IPS DF 6.9 (cell line): ENCODE measurements around the gene CDX1.

Source experiments
- DNase-seq: peaks from one replicate; pipeline ENCODE4 v3.0.0-alpha.2; 2013; ENCODE audit warnings: low read depth, low spot score
- H3K27ac ChIP-seq: one replicate; pipeline ENCODE4 v1.5.1; 2013; ENCODE audit warnings: low read length, control low read depth
- H3K27me3 ChIP-seq: 2 replicates; pipeline ENCODE4 v1.6.1; 2013; ENCODE audit warnings: mild to moderate bottlenecking, low read length; ENCODE audit not compliant: control insufficient read depth, insufficient read depth
- H3K36me3 ChIP-seq: 2 replicates; pipeline ENCODE4 v1.6.1; 2013; ENCODE audit warnings: low read length; ENCODE audit not compliant: control insufficient read depth, insufficient read depth
- H3K4me1 ChIP-seq: 2 replicates; pipeline ENCODE4 v1.6.1; 2013; ENCODE audit warnings: low read length; ENCODE audit not compliant: control insufficient read depth, insufficient read depth
- H3K4me3 ChIP-seq: 2 replicates; pipeline ENCODE4 v1.5.1; 2013; ENCODE audit warnings: mild to moderate bottlenecking, low read length
- H3K9me3 ChIP-seq: 2 replicates; pipeline ENCODE4 v1.6.1; 2013; ENCODE audit warnings: low read length, inconsistent platforms; ENCODE audit not compliant: control insufficient read depth, insufficient read depth
- WGBS: extraction: QIAGEN DNeasy Blood & Tissue Kit; methylation state at CpG from one replicate; pipeline ENCODE4 v1.1.7; 2013; ENCODE audit warnings: mixed read lengths, missing lambda C conversion rate; ENCODE audit not compliant: insufficient read length, insufficient coverage; 5-methylcytosine and 5-hydroxymethylcytosine counted together

CDX1 gene

DNA sequence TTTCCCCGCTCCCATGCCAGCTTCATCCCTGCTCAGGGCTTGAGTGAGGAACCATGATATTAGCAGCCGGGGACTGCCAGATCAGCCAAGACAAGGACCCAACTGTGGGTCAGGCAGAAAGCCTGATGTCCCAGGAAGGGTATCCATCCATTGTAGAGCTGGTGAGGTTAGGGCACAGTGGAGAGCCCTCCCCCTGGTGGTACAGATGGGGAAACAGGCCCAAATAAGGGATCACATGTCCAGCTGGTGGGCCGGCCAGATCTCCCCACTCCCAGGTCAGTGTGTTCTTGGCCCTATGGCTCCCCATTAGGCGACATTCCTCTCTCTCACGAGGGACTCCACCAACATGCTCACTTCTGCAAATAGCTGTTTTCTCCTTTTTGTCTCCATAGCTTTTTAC, 9.0 kb downstream of the CDX1 start:
- H3K4me1 ChIP-seq: no peaks in the 10 kb centered on the region
- WGBS: no CpG with 5 or more reads among the region's 5 CpGs
- peaks cover 5% of the 10 kb centered on the region; the same call in 1 of the 2 replicates for H3K27me3 ChIP-seq
- DNase-seq: peak; percentile 70
- H3K27ac ChIP-seq: no peak overlapping the region
- H3K36me3 ChIP-seq: no peaks in the 10 kb centered on the region
- H3K4me3 ChIP-seq: no peak overlapping the region
- no peaks in the 10 kb centered on the region for H3K9me3 ChIP-seq

DNA sequence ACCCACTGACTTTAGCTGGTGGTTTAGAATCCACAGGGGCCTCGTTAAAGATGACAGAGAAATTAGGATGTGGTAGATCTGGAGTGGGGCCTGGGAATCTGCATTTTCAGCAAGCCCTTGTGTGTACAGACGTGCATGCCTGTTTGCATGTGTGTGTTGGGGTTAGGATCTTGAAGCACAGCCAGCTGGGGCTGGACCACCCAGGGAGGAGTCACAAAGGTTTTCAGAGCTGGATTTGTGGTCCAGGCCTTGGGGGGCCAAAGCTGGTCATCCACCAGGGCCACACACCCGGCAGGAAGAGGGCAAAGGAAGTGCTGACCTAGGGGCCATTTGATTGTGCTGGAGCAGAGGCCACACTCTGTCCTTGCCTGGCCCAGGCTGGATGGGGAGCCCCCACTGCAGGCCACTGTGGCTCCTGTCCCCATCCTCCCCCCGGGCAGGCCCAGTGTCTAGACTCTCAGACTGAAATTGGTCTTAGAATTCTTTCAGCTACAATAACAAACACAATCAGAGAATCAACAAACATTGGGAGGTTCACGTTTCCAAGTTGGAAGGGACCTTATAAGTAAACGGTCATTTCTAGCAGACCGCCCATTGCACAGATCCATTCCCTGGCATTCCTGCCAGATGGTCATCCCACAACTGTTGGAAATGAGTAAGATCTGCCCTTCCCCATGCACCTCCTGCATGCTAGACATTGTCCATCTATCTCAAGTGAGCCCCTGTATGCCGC, 10.3 kb downstream of the CDX1 start:
- no peaks in the 10 kb centered on the region for H3K9me3 ChIP-seq
- no peaks in the 10 kb centered on the region for H3K4me1 ChIP-seq
- no CpG with 5 or more reads among the region's 8 CpGs for WGBS
- H3K27ac ChIP-seq: no peak overlapping the region
- H3K27me3 ChIP-seq: peaks cover under 1% of the 10 kb centered on the region; the same call in 1 of the 2 replicates
- DNase-seq: no peak
- H3K36me3 ChIP-seq: no peaks in the 10 kb centered on the region
- H3K4me3 ChIP-seq: no peak overlapping the region

- H3K27ac ChIP-seq: no peak overlapping the region
- WGBS: no CpG with 5 or more reads among the region's 4 CpGs
- no peak overlapping the region for H3K4me3 ChIP-seq
- H3K9me3 ChIP-seq: no peaks in the 10 kb centered on the region
- H3K4me1 ChIP-seq: no peaks in the 10 kb centered on the region
- peaks cover 1% of the 10 kb centered on the region for H3K27me3 ChIP-seq
- no peak for DNase-seq
- H3K36me3 ChIP-seq: no peaks in the 10 kb centered on the region
These were observed 11.1 kb downstream of the CDX1 start for GRCh38 chr5:150177721-150178120.

DNA sequence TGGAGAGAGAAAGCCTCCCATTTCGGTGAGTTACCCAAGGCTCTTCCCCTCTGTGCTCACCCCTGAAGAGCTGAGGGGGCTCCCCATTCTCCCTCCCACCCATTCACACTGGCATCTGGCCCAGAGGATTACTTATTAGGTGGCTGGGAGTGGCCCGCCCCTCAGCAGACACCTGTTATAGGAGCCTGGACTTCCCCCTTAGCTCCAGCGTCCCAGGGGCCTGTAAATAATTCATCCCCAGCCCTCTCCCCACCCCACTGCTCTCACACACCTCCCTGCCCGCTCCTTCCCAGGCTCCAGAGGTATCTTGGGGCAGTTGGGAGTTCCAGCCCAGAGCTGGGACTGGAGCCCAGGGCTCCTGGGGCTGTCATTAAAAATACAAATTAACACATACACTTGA, 11.7 kb downstream of the CDX1 start:
- Histone ChIP-seq H3K27me3 (peaks cover 2% of the 10 kb centered on the region), H3K4me1 (no peaks in the 10 kb centered on the region), H3K4me3 (no peak overlapping the region), H3K9me3 (no peaks in the 10 kb centered on the region), H3K27ac (no peak overlapping the region), H3K36me3 (no peaks in the 10 kb centered on the region)
- WGBS: no CpG with 5 or more reads among the region's 4 CpGs
- no peak for DNase-seq

GRCh38 chr5:150179019-150179620, 12.5 kb downstream of the CDX1 start:
- H3K4me3 ChIP-seq: no peak overlapping the region
- no peaks in the 10 kb centered on the region for H3K4me1 ChIP-seq
- no peak for DNase-seq
- H3K36me3 ChIP-seq: no peaks in the 10 kb centered on the region
- H3K27ac ChIP-seq: no peak overlapping the region
- no CpG with 5 or more reads among the region's 7 CpGs for WGBS
- no peaks in the 10 kb centered on the region for H3K9me3 ChIP-seq
- peaks cover 2% of the 10 kb centered on the region for H3K27me3 ChIP-seq

DNA sequence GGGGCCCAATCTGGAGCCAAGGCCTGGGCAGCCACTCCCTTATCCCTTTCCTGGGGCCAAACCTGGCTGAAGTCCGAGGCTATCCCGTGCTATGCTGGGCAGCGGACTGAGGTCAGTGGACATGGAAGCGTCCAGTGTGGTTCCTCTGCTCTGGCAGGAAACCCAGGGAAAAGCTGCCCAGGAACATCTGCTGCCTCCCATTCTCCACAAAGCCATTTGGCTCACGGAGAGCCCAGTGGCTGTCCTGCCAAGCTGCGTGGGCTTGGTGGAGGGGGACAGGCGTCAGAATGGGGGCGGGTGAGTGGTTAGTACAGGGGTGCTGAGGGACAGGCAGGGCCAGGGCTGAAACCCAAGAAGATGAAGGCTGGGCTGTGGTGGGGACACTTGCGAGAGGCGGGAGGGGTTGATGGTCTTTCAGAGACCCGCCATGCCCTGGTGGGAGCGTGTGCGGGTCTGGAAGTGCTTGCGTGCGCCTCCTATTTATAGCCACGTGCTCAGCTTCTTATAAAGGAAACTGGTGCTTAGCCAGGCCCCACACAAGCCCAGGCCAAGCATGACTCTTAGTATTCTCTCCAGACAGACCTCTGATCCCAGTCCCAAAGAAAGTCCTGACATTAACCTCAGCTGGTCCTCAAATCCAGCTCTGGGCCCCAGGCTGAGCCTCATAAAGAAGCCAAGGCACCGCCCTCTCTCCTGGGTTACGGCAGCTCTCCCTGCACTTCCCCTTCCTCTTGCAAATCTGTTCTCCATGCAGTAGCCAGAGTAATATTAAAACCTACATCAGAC, 13.9 kb downstream of the CDX1 start:
- no peaks in the 10 kb centered on the region for H3K9me3 ChIP-seq
- peaks cover 1% of the 10 kb centered on the region; the same call in 1 of the 2 replicates for H3K4me1 ChIP-seq
- H3K36me3 ChIP-seq: no peaks in the 10 kb centered on the region
- no peak overlapping the region for H3K4me3 ChIP-seq
- no CpG with 5 or more reads among the region's 18 CpGs for WGBS
- no peak overlapping the region for H3K27ac ChIP-seq
- DNase-seq: no peak
- peaks cover 2% of the 10 kb centered on the region for H3K27me3 ChIP-seq

- H3K4me1 ChIP-seq: peaks cover 4% of the 10 kb centered on the region; the same call in 1 of the 2 replicates
- H3K9me3 ChIP-seq: no peaks in the 10 kb centered on the region
- H3K36me3 ChIP-seq: no peaks in the 10 kb centered on the region
- no peak overlapping the region for H3K27ac ChIP-seq
- no CpG with 5 or more reads among the region's 5 CpGs for WGBS
- no peak overlapping the region for H3K4me3 ChIP-seq
- peaks cover 2% of the 10 kb centered on the region for H3K27me3 ChIP-seq
- DNase-seq: no peak
These were observed 14.4 kb downstream of the CDX1 start for GRCh38 chr5:150181027-150181426.

- WGBS: no CpG with 5 or more reads among the region's 9 CpGs
- Histone ChIP-seq H3K27me3 (peaks cover 2% of the 10 kb centered on the region), H3K4me1 (peaks cover 8% of the 10 kb centered on the region; the same call in 1 of the 2 replicates)
These were observed 15.4 kb downstream of the CDX1 start for GRCh38 chr5:150181766-150182545.

DNA sequence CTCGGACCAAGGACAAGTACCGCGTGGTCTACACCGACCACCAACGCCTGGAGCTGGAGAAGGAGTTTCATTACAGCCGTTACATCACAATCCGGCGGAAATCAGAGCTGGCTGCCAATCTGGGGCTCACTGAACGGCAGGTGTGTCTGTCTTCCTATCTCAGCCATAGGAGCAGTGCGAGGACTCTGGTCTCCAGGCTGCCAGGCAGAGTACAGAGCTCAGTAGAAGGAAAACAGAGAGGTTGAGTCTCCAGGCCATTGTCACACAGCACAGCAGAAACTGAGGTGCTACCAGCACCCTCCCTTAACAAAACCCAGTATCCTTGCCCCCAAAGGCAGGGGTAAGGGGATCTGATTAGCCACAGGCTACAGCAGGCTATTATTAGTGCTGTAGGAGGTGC, 16.2 kb downstream of the CDX1 start:
- DNase-seq: no peak
- no peak overlapping the region for H3K4me3 ChIP-seq
- H3K9me3 ChIP-seq: no peaks in the 10 kb centered on the region
- no peak overlapping the region for H3K27ac ChIP-seq
- WGBS: no CpG with 5 or more reads among the region's 10 CpGs
- H3K27me3 ChIP-seq: peaks cover 4% of the 10 kb centered on the region
- peaks cover 8% of the 10 kb centered on the region; the same call in 1 of the 2 replicates for H3K4me1 ChIP-seq
- H3K36me3 ChIP-seq: no peaks in the 10 kb centered on the region

More at GRCh38 chr5:150181766-150182545, 15.4 kb downstream of the CDX1 start:
- no peak overlapping the region; the same call in 1 of the 2 replicates for H3K4me3 ChIP-seq
- no peaks in the 10 kb centered on the region for H3K9me3 ChIP-seq
- no peaks in the 10 kb centered on the region for H3K36me3 ChIP-seq
- DNase-seq: no peak
- H3K27ac ChIP-seq: no peak overlapping the region

DNA sequence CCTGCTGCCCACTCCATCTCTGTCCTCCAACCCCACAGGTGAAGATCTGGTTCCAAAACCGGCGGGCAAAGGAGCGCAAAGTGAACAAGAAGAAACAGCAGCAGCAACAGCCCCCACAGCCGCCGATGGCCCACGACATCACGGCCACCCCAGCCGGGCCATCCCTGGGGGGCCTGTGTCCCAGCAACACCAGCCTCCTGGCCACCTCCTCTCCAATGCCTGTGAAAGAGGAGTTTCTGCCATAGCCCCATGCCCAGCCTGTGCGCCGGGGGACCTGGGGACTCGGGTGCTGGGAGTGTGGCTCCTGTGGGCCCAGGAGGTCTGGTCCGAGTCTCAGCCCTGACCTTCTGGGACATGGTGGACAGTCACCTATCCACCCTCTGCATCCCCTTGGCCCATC, 16.9 kb downstream of the CDX1 start:
- no peak for DNase-seq
- Histone ChIP-seq H3K27ac (no peak overlapping the region), H3K4me3 (no peak overlapping the region), H3K27me3 (peaks cover 10% of the 10 kb centered on the region), H3K9me3 (no peaks in the 10 kb centered on the region), H3K36me3 (no peaks in the 10 kb centered on the region), H3K4me1 (peaks cover 8% of the 10 kb centered on the region; the same call in 1 of the 2 replicates)
- no CpG with 5 or more reads among the region's 12 CpGs for WGBS
